Epithelial cell of proximal tubule (primary cell): Measurements from ENCODE around the gene WFIKKN2. TPM values are rescaled to one million over a fixed set of nuclear protein-coding genes. Genes with fewer than 3 reads are reported as not detected.

Source experiments
- DNase-seq: peaks from one replicate; pipeline ENCODE4 v3.0.0-alpha.2; 2011; ENCODE audit warnings: low read depth
- H3K4me3 ChIP-seq: 2 replicates; pipeline ENCODE4 v1.5.1; 2011; ENCODE audit warnings: low read depth, mild to moderate bottlenecking, low read length
- total RNA-seq: library from RNA; depleted of rRNA; stranded (reverse); fragments of >200 nt; gene quantifications from 2 replicates; pipeline ENCODE4 v1.2.3, GENCODE V29; 2015
- TF ChIP-seq, protein P1 (sequence below): conservative IDR thresholded peaks from 2 replicates; pipeline ENCODE4 v1.5.1; 2012; ENCODE audit warnings: low read depth, mild to moderate bottlenecking, low read length

The WFIKKN2 gene
- total RNA-seq, 1 donor from 2014 or later, result not detected

GRCh38 chr17:50808888-50809287, 26.5 kb upstream of the WFIKKN2 start:
- no peak for DNase-seq
- TF ChIP-seq, protein P1, sequence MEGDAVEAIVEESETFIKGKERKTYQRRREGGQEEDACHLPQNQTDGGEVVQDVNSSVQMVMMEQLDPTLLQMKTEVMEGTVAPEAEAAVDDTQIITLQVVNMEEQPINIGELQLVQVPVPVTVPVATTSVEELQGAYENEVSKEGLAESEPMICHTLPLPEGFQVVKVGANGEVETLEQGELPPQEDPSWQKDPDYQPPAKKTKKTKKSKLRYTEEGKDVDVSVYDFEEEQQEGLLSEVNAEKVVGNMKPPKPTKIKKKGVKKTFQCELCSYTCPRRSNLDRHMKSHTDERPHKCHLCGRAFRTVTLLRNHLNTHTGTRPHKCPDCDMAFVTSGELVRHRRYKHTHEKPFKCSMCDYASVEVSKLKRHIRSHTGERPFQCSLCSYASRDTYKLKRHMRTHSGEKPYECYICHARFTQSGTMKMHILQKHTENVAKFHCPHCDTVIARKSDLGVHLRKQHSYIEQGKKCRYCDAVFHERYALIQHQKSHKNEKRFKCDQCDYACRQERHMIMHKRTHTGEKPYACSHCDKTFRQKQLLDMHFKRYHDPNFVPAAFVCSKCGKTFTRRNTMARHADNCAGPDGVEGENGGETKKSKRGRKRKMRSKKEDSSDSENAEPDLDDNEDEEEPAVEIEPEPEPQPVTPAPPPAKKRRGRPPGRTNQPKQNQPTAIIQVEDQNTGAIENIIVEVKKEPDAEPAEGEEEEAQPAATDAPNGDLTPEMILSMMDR, result no peak

GRCh38 chr17:50813583-50813982, 21.8 kb upstream of the WFIKKN2 start:
- TF ChIP-seq, protein P1, result no peak
- no peak overlapping the region for H3K4me3 ChIP-seq
- DNase-seq, result no peak

More at GRCh38 chr17:50808888-50809287, 26.5 kb upstream of the WFIKKN2 start:
- H3K4me3 ChIP-seq, result no peak overlapping the region

DNA sequence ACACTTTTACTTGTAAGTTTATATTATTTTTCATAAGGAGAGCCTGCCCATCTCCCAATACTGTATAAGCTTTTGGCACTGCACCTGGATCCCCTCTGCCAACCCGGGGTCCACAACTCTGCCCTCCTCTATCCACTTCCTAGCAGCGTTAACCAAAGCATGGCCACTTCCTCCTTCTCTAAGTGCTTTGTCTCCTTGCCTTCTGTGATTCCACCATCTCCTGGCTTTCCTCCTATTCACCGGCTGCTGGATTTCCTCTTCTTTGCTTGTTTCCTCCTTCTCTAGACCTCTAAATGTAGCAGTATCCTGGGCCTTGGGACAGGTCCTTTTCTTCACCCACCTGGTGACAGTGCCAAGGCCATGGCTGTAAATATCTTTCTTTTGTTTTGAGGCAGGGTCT, 20.0 kb upstream of the WFIKKN2 start:
- TF ChIP-seq, protein P1, result no peak
- no peak overlapping the region for H3K4me3 ChIP-seq
- DNase-seq, result no peak

- no peak for DNase-seq
- TF ChIP-seq, protein P1, result no peak
- no peak overlapping the region for H3K4me3 ChIP-seq
Observed at GRCh38 chr17:50816271-50816670, 19.1 kb upstream of the WFIKKN2 start.

DNA sequence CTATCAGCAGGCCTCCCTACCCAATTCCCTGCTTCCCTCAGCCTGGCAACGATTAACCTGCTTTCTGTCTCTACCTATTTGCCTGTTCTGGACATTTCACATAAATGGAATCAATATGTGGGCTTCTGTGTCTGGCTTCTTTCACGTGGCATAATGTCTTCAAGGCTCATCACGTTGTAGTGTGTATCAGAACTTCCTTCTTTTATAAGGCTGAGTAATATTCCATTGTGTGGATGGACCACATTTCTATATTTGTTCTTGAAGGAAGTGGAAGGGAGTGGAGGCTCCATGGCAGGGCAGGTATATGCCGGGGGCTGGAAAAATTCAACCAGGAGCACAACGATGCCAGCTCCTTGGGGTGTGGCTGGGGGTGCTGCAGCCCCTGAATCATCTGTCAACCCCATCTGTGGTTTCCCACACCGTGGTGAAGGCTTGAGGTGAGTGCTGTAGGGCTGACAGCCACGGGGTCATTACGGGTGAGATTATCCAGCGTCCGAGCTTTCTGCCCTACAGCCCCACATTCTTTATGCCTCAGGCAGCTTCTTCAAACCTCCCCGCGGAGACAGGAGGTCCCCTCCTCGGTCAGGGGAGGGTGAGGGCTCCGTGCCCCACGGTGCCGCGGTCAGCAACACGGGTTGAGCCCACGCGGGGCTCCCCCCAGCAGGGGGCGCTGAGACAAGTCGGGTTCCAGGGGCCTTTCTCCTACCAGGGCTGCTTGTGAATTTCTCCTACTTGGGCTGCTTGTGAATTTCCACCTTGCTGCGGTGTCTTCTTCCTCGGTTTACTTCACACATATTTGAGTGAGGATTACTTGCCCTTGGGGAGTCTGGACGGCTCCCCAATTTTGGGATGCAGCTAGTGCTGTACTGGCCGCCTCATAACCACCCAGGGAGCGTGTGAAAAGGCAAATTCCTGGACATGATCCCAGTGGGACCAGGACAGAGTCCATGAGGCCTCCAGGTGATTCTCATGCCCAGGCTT, 18.3 kb upstream of the WFIKKN2 start:
- no peak for DNase-seq
- TF ChIP-seq, protein P1, result peak; percentile 83
- H3K4me3 ChIP-seq, result no peak overlapping the region

GRCh38 chr17:50817838-50818237, 17.5 kb upstream of the WFIKKN2 start:
- TF ChIP-seq, protein P1, result no peak
- DNase-seq, result no peak
- H3K4me3 ChIP-seq, result no peak overlapping the region
